OCI-LY3 (cell line): ENCODE results near the gene ELFN1.

Experiments
- EZH2phosphoT487 ChIP-seq: fragments of 200-600 bp; shearing (Covaris generic); IDR thresholded peaks from 2 replicates; pipeline ENCODE4 v1.6.1; 2018; ENCODE audit warnings: antibody characterized with exemption, mixed run types, low read depth
- TF ChIP-seq, protein P1 (sequence below): fragments of 200-600, 300-600 bp; sonication (generic); IDR thresholded peaks from 2 replicates; pipeline ENCODE4 v1.5.1; 2014; ENCODE audit warnings: antibody characterized with exemption, low read length, low read depth

DNA sequence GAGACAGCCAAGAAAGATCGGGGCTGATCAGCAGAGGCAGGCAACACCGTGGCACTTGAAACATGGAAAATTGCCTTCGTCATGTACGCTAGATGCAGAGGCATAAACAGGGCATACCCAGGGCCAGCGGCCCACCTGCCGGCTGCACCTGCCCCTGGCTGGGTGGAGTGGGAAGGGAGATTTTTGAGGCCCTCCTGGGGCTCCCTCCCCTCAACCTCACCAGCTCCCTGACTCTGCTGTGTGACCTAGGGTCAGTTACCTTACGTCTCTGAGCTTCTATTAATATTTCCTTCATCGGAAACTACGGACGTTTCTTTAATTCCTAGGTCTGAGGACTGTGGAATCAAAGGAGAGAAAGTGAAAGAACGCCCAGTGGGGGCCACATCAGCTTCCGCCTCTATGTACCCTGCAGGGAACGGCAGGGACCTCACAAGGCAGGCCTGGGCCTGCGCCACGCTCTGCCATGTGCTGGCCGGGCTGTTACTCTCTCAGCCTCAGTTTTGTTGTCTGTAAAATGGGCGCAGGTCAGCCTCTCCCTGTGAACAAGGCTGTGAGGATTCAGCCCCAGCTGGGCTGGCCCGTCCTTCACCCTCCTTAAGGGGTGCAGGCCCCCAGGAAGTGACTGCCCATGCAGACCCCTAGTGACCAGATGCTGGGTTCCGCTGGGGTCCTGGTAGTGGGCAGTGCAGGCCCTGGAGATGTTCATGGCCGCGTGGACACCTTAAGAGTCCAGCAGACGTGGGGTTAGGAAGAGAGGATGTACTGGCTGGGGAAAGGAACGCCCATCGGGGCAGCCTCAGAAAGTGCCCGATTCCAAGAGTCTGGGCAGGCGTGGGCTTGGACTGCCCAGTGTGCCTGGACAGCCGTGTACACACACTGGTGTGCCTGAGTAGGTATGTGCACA, 22.7 kb downstream of the ELFN1 start:
- TF ChIP-seq, protein P1, sequence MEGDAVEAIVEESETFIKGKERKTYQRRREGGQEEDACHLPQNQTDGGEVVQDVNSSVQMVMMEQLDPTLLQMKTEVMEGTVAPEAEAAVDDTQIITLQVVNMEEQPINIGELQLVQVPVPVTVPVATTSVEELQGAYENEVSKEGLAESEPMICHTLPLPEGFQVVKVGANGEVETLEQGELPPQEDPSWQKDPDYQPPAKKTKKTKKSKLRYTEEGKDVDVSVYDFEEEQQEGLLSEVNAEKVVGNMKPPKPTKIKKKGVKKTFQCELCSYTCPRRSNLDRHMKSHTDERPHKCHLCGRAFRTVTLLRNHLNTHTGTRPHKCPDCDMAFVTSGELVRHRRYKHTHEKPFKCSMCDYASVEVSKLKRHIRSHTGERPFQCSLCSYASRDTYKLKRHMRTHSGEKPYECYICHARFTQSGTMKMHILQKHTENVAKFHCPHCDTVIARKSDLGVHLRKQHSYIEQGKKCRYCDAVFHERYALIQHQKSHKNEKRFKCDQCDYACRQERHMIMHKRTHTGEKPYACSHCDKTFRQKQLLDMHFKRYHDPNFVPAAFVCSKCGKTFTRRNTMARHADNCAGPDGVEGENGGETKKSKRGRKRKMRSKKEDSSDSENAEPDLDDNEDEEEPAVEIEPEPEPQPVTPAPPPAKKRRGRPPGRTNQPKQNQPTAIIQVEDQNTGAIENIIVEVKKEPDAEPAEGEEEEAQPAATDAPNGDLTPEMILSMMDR: no peak
- TF ChIP-seq EZH2phosphoT487: no peak
